Measurements from ENCODE around the gene CEACAM6. TPM values are rescaled to one million over a fixed set of nuclear protein-coding genes. Genes with fewer than 3 reads are reported as not detected.

The CEACAM6 gene
- total RNA-seq, 2 donors from 2014 or later = not detected

DNA sequence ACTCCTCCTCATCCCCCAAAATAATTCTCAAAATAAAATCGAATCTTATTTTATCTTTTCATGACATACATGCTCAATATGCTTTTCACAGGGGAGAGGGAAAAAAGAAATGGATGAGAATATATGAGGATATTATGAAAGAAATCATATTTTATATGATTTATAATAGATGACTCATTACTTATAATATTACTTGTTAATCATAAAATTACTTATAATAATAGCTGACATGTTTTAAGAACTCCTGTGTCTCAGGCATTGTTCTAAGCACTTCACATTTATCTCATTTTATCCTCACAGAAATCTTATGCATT lies 38.0 kb downstream of the CEACAM6 start:
- Mint-ChIP-seq H3K36me3 (no peaks in the 10 kb centered on the region), H3K4me1 (ENCODE audit: low read depth in 2 of 2) (peaks cover 13 to 22% of the 10 kb centered on the region in 2 donors), H3K27me3 (peaks cover 18 to 28% of the 10 kb centered on the region in 2 donors), H3K27ac (no peak overlapping the region), H3K9me3 (no peaks in the 10 kb centered on the region), H3K4me3 (no peak overlapping the region)
- DNase-seq (ENCODE audit: low spot score) = no peak
- no peak for ATAC-seq

DNA sequence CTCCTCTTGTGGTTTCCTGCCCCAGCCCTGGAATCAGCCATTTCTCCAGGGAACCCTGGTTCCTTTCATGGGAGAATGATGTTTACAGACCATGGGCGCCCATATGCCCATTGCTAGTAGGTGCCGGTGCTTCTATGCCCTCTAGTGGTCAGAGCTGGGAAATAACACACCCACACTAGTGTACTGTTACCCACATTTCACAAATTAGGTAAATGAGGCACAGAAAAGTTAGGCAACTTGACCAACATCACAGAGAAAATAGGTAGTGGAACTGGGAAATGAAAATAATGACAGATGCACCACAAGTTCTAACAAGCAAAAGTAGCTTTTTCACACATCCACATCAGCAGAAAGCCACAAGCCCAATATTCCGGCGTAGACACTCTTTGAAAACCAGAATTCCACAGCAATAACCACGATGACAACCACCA lies 39.7 kb downstream of the CEACAM6 start:
- Mint-ChIP-seq H3K4me1 (ENCODE audit: low read depth in 2 of 2) (peaks cover 13 to 22% of the 10 kb centered on the region in 2 donors), H3K9me3 (no peaks in the 10 kb centered on the region)

GRCh38 chr19:41796362-41796761 lies 41.0 kb downstream of the CEACAM6 start, which contains the start of gene CEACAM3:
Gene CEACAM3 (plus strand): TSS chr19:41796587. CDS start chr19:41796678, 91 bp downstream.
- H3K27me3 Mint-ChIP-seq = peaks cover 18 to 32% of the 10 kb centered on the region in 2 donors
- DNase-seq (ENCODE audit: low spot score) = peak; percentile 46
- H3K4me3 Mint-ChIP-seq = peak within 1 kb of the TSS; percentile 42
- no peaks in the 10 kb centered on the region for H3K36me3 Mint-ChIP-seq
- peak within 1 kb of the TSS; percentile 11 to 29 for H3K27ac Mint-ChIP-seq
- peaks cover 14 to 22% of the 10 kb centered on the region in 2 donors for H3K4me1 Mint-ChIP-seq (ENCODE audit: low read depth in 2 of 2)
- no peak for ATAC-seq
- no peaks in the 10 kb centered on the region for H3K9me3 Mint-ChIP-seq

More for the DNA sequence above, 39.7 kb downstream of the CEACAM6 start:
- H3K27me3 Mint-ChIP-seq = peaks cover 18 to 28% of the 10 kb centered on the region in 2 donors
- ATAC-seq (peak; percentile 87 to 88), DNase-seq (ENCODE audit: low spot score) (peak; percentile 73)
- peak overlapping the region; percentile 15 for H3K4me3 Mint-ChIP-seq
- peak overlapping the region in 1 of 2 donors; percentile 29 for H3K27ac Mint-ChIP-seq
- H3K36me3 Mint-ChIP-seq = no peaks in the 10 kb centered on the region

DNA sequence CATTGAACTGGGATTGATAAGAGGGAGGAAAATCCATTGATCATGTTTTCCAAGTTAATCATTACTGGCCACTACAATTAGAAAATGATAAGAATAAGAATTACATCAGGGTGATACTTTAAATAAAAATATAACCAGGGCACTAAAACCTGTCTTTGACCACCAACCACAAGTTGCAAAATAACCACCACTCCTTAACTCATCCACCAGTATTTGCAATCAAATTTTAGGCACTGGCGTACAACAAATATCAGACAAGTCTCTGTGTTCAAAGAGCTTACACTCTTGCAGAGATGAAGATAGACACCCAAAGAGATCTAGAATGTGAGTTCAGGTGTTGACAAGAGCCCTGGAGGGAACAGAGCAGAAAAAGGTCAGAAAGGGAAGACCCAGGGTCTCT lies 41.6 kb downstream of the CEACAM6 start:
- no peak for ATAC-seq
- peak overlapping the region; percentile 42 for H3K4me3 Mint-ChIP-seq
- no peaks in the 10 kb centered on the region for H3K36me3 Mint-ChIP-seq
- H3K9me3 Mint-ChIP-seq = no peaks in the 10 kb centered on the region
- H3K27me3 Mint-ChIP-seq = peaks cover 14 to 32% of the 10 kb centered on the region in 2 donors
- peak; percentile 12 for DNase-seq (ENCODE audit: low spot score)
- peaks cover 19 to 26% of the 10 kb centered on the region in 2 donors for H3K4me1 Mint-ChIP-seq (ENCODE audit: low read depth in 2 of 2)
- H3K27ac Mint-ChIP-seq = no peak overlapping the region

DNA sequence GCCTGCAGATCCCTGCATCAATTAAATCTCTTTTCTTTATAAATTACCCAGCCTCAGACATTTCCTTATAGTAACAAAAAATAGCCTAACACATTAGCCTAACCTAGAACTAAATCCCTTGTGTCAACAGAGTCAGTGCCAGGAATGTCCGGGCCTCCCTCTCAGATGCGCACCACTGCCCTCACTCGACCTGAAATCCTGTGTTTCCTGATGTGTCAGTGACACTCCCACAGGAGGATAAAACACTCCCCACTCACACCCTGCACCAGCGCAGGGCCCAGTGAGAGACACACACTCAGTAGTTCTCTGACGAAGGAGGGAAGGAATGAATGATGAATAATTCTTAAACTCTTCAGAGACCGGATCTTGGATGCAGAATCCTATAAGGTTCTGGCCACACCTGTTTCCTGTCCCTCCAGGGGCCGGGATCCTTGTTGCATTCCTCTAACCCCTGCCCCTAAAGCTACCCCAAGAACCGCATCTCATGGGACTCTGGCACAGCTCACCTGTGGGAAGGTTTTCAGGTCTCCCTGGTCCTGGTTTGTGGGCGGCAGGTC lies 44.2 kb downstream of the CEACAM6 start:
- DNase-seq (ENCODE audit: low spot score) (peak; percentile 41), ATAC-seq (no peak)
- Mint-ChIP-seq H3K27ac (no peak overlapping the region), H3K4me3 (no peak overlapping the region), H3K4me1 (ENCODE audit: low read depth in 2 of 2) (peaks cover 30 to 43% of the 10 kb centered on the region in 2 donors), H3K27me3 (peaks cover 0 to 22% of the 10 kb centered on the region in 2 donors), H3K36me3 (no peaks in the 10 kb centered on the region), H3K9me3 (no peaks in the 10 kb centered on the region)

DNA sequence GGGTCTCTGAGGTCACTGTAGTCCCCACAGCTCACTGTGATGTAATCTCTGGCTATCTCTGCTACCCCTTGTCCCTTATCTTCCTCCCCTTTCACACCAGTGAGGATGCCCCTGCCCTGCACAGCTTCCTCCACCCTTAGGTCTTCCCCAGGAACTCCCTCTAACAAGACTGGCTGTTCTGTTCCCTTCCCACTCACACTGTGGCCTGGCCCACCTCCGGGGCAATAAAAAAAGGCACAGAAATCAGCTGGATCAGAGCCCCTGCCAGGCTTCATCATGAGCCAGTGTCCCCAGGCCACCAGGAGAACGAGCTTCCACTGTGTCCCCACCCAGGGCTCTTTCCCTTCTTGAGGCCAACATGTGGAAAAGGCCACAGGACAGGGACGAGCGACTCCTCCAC lies 45.7 kb downstream of the CEACAM6 start:
- Mint-ChIP-seq H3K4me3 (no peak overlapping the region), H3K27ac (peak overlapping the region in 1 of 2 donors; percentile 49), H3K36me3 (no peaks in the 10 kb centered on the region), H3K4me1 (ENCODE audit: low read depth in 2 of 2) (peaks cover 24 to 38% of the 10 kb centered on the region in 2 donors), H3K27me3 (peaks cover 0 to 24% of the 10 kb centered on the region in 2 donors), H3K9me3 (no peaks in the 10 kb centered on the region)
- DNase-seq (ENCODE audit: low spot score) (no peak), ATAC-seq (no peak)

DNA sequence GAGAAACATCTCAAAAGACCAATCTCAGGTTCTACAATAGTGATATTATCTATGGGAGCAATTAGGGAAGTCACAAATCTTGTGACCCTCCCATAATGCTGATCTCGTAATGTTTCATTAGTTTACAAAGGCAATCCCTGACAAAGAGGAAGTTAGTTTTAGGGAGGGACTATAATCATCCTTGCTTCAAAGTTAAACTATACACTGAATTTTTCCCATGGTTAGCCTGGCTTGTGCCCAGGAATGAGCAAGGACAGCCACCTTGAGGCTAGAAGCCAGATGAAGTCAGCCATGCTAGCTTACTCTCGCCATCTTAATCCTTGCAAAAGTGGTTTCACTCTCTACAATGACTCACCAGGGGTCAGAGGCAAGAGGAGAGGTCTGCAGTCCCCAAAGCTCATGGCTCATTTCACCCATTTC lies 46.5 kb downstream of the CEACAM6 start:
- Mint-ChIP-seq H3K36me3 (no peaks in the 10 kb centered on the region), H3K4me3 (peak overlapping the region; percentile 5), H3K4me1 (ENCODE audit: low read depth in 2 of 2) (peaks cover 25 to 30% of the 10 kb centered on the region in 2 donors), H3K27ac (peak overlapping the region; percentile 11 to 49), H3K9me3 (no peaks in the 10 kb centered on the region), H3K27me3 (peaks cover 0 to 25% of the 10 kb centered on the region in 2 donors)
- DNase-seq (ENCODE audit: low spot score) (peak; percentile 26), ATAC-seq (peak in 1 of 2 donors; percentile 41)

DNA sequence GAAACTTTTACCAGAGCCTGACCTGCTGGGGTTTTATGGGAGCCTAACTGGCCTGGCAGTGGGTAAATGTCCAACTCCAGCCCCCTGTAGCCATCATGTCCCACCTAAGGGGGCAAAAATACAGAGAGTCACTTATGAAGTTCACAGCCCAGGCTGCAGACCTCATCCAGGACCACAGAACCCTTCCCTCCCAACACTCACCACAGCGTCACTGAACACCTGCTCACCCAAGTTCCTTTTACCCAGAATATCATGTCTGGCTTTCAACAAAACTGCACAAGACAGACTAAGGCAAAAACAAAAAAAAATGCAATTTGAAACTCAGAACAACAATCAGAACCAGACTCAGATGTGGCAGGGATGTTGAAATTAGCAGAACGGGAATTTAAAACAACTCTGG lies 47.4 kb downstream of the CEACAM6 start:
- DNase-seq (ENCODE audit: low spot score) (peak; percentile 38), ATAC-seq (peak in 1 of 2 donors; percentile 35)
- Mint-ChIP-seq H3K4me3 (peak overlapping the region; percentile 6), H3K27me3 (peaks cover 0 to 25% of the 10 kb centered on the region in 2 donors), H3K27ac (peak overlapping the region; percentile 11 to 49), H3K4me1 (ENCODE audit: low read depth in 2 of 2) (peaks cover 25% of the 10 kb centered on the region in 2 donors), H3K36me3 (no peaks in the 10 kb centered on the region), H3K9me3 (no peaks in the 10 kb centered on the region)

DNA sequence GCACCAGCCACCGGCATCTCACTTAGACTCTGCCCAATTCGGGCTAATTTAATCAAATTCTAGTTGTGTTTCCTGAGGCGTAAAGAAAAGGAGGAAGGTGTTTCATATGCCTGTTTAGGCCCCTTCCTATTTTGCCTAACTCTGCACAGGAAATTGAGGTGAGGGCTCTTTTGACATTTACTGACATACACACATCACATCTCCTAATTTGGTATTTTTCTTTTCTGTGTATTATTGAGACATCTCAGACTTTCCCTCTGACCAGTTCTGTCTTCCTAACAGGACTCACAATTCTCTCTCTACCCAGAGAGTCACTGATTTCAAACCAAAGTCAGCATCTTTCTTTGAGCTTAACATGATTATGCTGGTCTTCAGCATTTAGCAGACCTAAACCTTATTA lies 49.0 kb downstream of the CEACAM6 start:
- Mint-ChIP-seq H3K27ac (peak overlapping the region in 1 of 2 donors; percentile 62), H3K27me3 (peaks cover 7 to 27% of the 10 kb centered on the region in 2 donors), H3K36me3 (no peaks in the 10 kb centered on the region), H3K9me3 (no peaks in the 10 kb centered on the region), H3K4me3 (peak overlapping the region; percentile 56), H3K4me1 (ENCODE audit: low read depth in 2 of 2) (peaks cover 25% of the 10 kb centered on the region in 2 donors)
- peak; percentile 29 for DNase-seq (ENCODE audit: low spot score)
- peak; percentile 61 to 72 for ATAC-seq

DNA sequence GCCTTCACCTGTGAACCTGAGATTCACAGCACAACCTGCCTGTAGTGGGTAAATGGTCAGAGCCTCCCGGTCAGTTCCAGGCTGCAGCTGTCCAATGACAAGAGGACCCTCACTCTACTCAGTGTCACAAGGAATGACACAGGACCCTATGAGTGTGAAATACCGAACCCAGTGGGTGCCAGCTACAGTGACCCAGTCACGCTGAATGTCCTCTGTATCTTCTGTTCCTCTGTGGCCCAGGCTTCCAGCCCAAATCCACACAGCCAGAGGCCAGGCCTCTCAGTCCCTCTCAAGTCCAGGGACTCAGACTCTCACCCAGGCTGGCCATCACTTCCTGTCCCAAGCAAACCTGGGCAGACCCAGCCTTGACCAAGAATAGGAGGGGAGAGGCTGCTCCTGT lies 51.8 kb downstream of the CEACAM6 start:
- Mint-ChIP-seq H3K27ac (peak overlapping the region in 1 of 2 donors; percentile 22), H3K36me3 (no peaks in the 10 kb centered on the region), H3K27me3 (peaks cover 7 to 30% of the 10 kb centered on the region in 2 donors), H3K4me3 (no peak overlapping the region), H3K4me1 (ENCODE audit: low read depth in 2 of 2) (peaks cover 16 to 18% of the 10 kb centered on the region in 2 donors), H3K9me3 (no peaks in the 10 kb centered on the region)
- DNase-seq (ENCODE audit: low spot score) = peak; percentile 39
- ATAC-seq = no peak

GRCh38 chr19:41808663-41809566 lies 53.6 kb downstream of the CEACAM6 start:
- no peaks in the 10 kb centered on the region for H3K36me3 Mint-ChIP-seq
- DNase-seq (ENCODE audit: low spot score) (peak; percentile 15), ATAC-seq (no peak)
- no peak overlapping the region for H3K4me3 Mint-ChIP-seq
- H3K9me3 Mint-ChIP-seq = no peaks in the 10 kb centered on the region
- no peak overlapping the region for H3K27ac Mint-ChIP-seq
- peaks cover 7 to 26% of the 10 kb centered on the region in 2 donors for H3K27me3 Mint-ChIP-seq
- peaks cover 8 to 9% of the 10 kb centered on the region in 2 donors for H3K4me1 Mint-ChIP-seq (ENCODE audit: low read depth in 2 of 2)

DNA sequence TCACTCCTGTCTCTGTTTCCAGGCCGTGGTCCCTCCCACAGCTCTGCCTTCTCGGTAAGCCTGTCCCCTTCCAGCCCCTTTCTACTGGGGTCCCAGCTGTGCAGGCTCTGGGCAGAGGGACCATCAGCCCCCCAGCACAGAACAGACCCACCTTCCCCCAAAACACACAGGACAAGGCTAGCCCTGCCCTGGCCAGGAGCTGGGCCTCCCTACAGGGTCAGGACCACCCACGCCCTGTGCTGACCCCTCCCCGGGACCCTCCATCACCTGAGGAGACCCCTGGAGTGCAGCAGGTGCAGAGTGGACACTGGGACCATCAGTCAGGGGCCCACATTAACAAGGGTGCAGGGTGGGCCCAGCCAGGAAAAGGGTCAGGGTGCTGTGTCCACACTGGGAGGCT lies 55.0 kb downstream of the CEACAM6 start:
- no peak overlapping the region for H3K27ac Mint-ChIP-seq
- H3K36me3 Mint-ChIP-seq = no peaks in the 10 kb centered on the region
- peaks cover 0 to 4% of the 10 kb centered on the region in 2 donors for H3K4me1 Mint-ChIP-seq (ENCODE audit: low read depth in 2 of 2)
- ATAC-seq = peak; percentile 8 to 11
- H3K27me3 Mint-ChIP-seq = peaks cover 7 to 26% of the 10 kb centered on the region in 2 donors
- peak; percentile 13 for DNase-seq (ENCODE audit: low spot score)
- H3K4me3 Mint-ChIP-seq = no peak overlapping the region
- H3K9me3 Mint-ChIP-seq = no peaks in the 10 kb centered on the region

- H3K27ac Mint-ChIP-seq = no peak overlapping the region
Measured at GRCh38 chr19:41811036-41811435, 55.7 kb downstream of the CEACAM6 start.

GRCh38 chr19:41811981-41812380 lies 56.7 kb downstream of the CEACAM6 start:
- ATAC-seq = no peak
- H3K36me3 Mint-ChIP-seq = no peaks in the 10 kb centered on the region
- peak; percentile 8 for DNase-seq (ENCODE audit: low spot score)

More at GRCh38 chr19:41811036-41811435, 55.7 kb downstream of the CEACAM6 start:
- Mint-ChIP-seq H3K9me3 (no peaks in the 10 kb centered on the region), H3K36me3 (no peaks in the 10 kb centered on the region), H3K4me3 (no peak overlapping the region), H3K27me3 (peaks cover 7 to 21% of the 10 kb centered on the region in 2 donors), H3K4me1 (ENCODE audit: low read depth in 2 of 2) (peaks cover 0 to 4% of the 10 kb centered on the region in 2 donors)
- ATAC-seq (no peak), DNase-seq (ENCODE audit: low spot score) (peak; percentile 52)

More at GRCh38 chr19:41811981-41812380, 56.7 kb downstream of the CEACAM6 start:
- no peaks in the 10 kb centered on the region for H3K4me1 Mint-ChIP-seq (ENCODE audit: low read depth in 2 of 2)
- no peak overlapping the region for H3K27ac Mint-ChIP-seq
- H3K27me3 Mint-ChIP-seq = peaks cover 7 to 16% of the 10 kb centered on the region in 2 donors
- H3K4me3 Mint-ChIP-seq = no peak overlapping the region
- no peaks in the 10 kb centered on the region for H3K9me3 Mint-ChIP-seq

Measured in natural killer cell treated with Interleukin-12 subunit alpha and Interleukin-12 subunit beta and Interleukin-15 and Interleukin-18, amount 100 ng/mL, for 72 hours (primary cell).